ENCODE results near the gene INSYN1.

The INSYN1 gene

GRCh38 chr15:73799466-73799865 lies 46.3 kb upstream of the INSYN1 start:
- Histone ChIP-seq H3K4me3 (ENCODE audit: low read length) (no peak overlapping the region), H3K27ac (ENCODE audit: low read depth, low read length) (no peak overlapping the region), H4K20me1 (ENCODE audit: control insufficient read depth, insufficient read depth, low read depth, low read length) (no peaks in the 10 kb centered on the region), H3K9me3 (ENCODE audit: control insufficient read depth, insufficient read depth, low read length) (no peaks in the 10 kb centered on the region), H3K36me3 (ENCODE audit: control insufficient read depth, low read length) (no peaks in the 10 kb centered on the region), H3K9me2 (replicated peaks; ENCODE audit: control insufficient read depth, low read length) (no peaks in the 10 kb centered on the region), H3K79me2 (ENCODE audit: control insufficient read depth, low read length) (no peaks in the 10 kb centered on the region), H3F3A (ENCODE audit: control insufficient read depth, insufficient read depth) (no peaks in the 10 kb centered on the region), H3K4me1 (ENCODE audit: control insufficient read depth, low read length) (no peaks in the 10 kb centered on the region), H3K27me3 (ENCODE audit: control insufficient read depth, low read length) (no peaks in the 10 kb centered on the region), H3K4me2 (ENCODE audit: low read length) (no peak overlapping the region)
- no peak for TF ChIP-seq CTCF (IDR thresholded peaks at IDR 0.05; ENCODE audit: low read depth, low read length, poor library complexity, severe bottlenecking)
- TF ChIP-seq EZH2phosphoT487 (IDR thresholded peaks at IDR 0.05; ENCODE audit: borderline replicate concordance, low read length) = no peak

GRCh38 chr15:73797366-73798158 lies 44.4 kb upstream of the INSYN1 start:
- Histone ChIP-seq H3K36me3 (ENCODE audit: control insufficient read depth, low read length) (no peaks in the 10 kb centered on the region), H3K27ac (ENCODE audit: low read depth, low read length) (no peak overlapping the region), H3K27me3 (ENCODE audit: control insufficient read depth, low read length) (no peaks in the 10 kb centered on the region), H3K79me2 (ENCODE audit: control insufficient read depth, low read length) (no peaks in the 10 kb centered on the region), H3K4me2 (ENCODE audit: low read length) (no peak overlapping the region), H3K4me1 (ENCODE audit: control insufficient read depth, low read length) (no peaks in the 10 kb centered on the region), H3F3A (ENCODE audit: control insufficient read depth, insufficient read depth) (no peaks in the 10 kb centered on the region), H4K20me1 (ENCODE audit: control insufficient read depth, insufficient read depth, low read depth, low read length) (no peaks in the 10 kb centered on the region), H3K9me3 (ENCODE audit: control insufficient read depth, insufficient read depth, low read length) (no peaks in the 10 kb centered on the region), H3K9me2 (replicated peaks; ENCODE audit: control insufficient read depth, low read length) (no peaks in the 10 kb centered on the region), H3K4me3 (ENCODE audit: low read length) (no peak overlapping the region)
- no peak for TF ChIP-seq EZH2phosphoT487 (IDR thresholded peaks at IDR 0.05; ENCODE audit: borderline replicate concordance, low read length)
- no peak for TF ChIP-seq CTCF (IDR thresholded peaks at IDR 0.05; ENCODE audit: low read depth, low read length, poor library complexity, severe bottlenecking)

DNA sequence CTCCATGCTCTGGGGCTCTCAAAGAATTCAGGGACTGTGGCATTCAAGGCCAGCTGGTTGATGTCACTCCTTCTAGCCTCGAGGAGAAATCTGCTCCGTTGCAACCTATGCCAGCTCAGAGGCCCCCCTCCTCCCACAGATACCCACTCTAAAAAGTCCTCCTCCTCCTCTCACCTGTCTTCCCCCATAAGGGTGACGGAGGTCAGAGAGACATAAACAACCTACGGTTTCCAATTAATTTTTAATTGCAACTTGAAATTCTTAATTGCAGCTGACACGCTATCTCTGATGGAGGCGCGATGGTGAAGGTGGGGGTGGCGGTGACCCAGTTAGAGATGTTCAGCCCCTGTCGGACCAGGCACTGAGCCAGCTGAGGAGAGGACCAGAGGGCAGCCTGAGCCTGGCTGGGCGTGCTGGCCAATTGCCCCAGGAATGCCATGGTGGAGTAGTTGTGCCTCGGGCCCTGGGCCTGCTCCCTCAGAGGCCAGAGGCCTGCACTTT lies 43.2 kb upstream of the INSYN1 start:
- H3K36me3 ChIP-seq (ENCODE audit: control insufficient read depth, low read length) = no peaks in the 10 kb centered on the region
- no peak for TF ChIP-seq CTCF (IDR thresholded peaks at IDR 0.05; ENCODE audit: low read depth, low read length, poor library complexity, severe bottlenecking)
- TF ChIP-seq EZH2phosphoT487 (IDR thresholded peaks at IDR 0.05; ENCODE audit: borderline replicate concordance, low read length) = no peak
- H3K4me1 ChIP-seq (ENCODE audit: control insufficient read depth, low read length) = no peaks in the 10 kb centered on the region
- no peaks in the 10 kb centered on the region for H3K79me2 ChIP-seq (ENCODE audit: control insufficient read depth, low read length)
- H3K9me2 ChIP-seq (replicated peaks; ENCODE audit: control insufficient read depth, low read length) = no peaks in the 10 kb centered on the region
- no peaks in the 10 kb centered on the region for H3K27me3 ChIP-seq (ENCODE audit: control insufficient read depth, low read length)
- H3K4me3 ChIP-seq (ENCODE audit: low read length) = no peak overlapping the region
- H3K27ac ChIP-seq (ENCODE audit: low read depth, low read length) = no peak overlapping the region
- no peaks in the 10 kb centered on the region for H3K9me3 ChIP-seq (ENCODE audit: control insufficient read depth, insufficient read depth, low read length)
- no peaks in the 10 kb centered on the region for H3F3A ChIP-seq (ENCODE audit: control insufficient read depth, insufficient read depth)
- no peak overlapping the region for H3K4me2 ChIP-seq (ENCODE audit: low read length)
- no peaks in the 10 kb centered on the region for H4K20me1 ChIP-seq (ENCODE audit: control insufficient read depth, insufficient read depth, low read depth, low read length)
